HCT116 (cell line): ENCODE results near the gene ATP8B4.

Experiments
- CTCF ChIP-seq, 3 experiments: fragments of 200-600 bp in 1 of 3; sonication (generic) in 1 of 3; IDR thresholded peaks in 2 of 3; conservative IDR thresholded peaks in 1 of 3; 2 replicates each; pipeline ENCODE4 v1.5.1; 2012 to 2017; ENCODE audit warnings: low read depth in 2 of 3, low read length in 2 of 3, antibody characterized with exemption in 1 of 3, borderline replicate concordance in 1 of 3, control low read depth in 1 of 3, mild to moderate bottlenecking in 1 of 3, mixed read lengths in 1 of 3, mixed run types in 1 of 3, moderate library complexity in 1 of 3; ENCODE audit not compliant: insufficient read depth in 1 of 3
- EZH2 ChIP-seq: fragments of 200-600 bp; sonication (generic); IDR thresholded peaks from 2 replicates; pipeline ENCODE4 v1.6.1; 2017; ENCODE audit warnings: antibody characterized with exemption, mixed run types
- EZH2phosphoT487 ChIP-seq: fragments of 200-600 bp; IDR thresholded peaks from 2 replicates; pipeline ENCODE4 v1.6.1; 2018; ENCODE audit warnings: antibody characterized with exemption, borderline replicate concordance
- JUND ChIP-seq: IDR thresholded peaks from 2 replicates; pipeline ENCODE4 v1.6.1; 2012
- MAX ChIP-seq: IDR thresholded peaks from 2 replicates; pipeline ENCODE4 v1.6.1; 2012
- POLR2A ChIP-seq: IDR thresholded peaks from 2 replicates; pipeline ENCODE4 v1.7.0; 2011; ENCODE audit warnings: borderline replicate concordance; ENCODE audit not compliant: insufficient read depth, insufficient read length; ENCODE audit errors: extremely low read depth
- POLR2AphosphoS5 ChIP-seq: IDR thresholded peaks from 2 replicates; pipeline ENCODE4 v1.6.1; 2011; ENCODE audit warnings: mild to moderate bottlenecking, low read depth, low read length, moderate library complexity
- YY1 ChIP-seq: IDR thresholded peaks from 2 replicates; pipeline ENCODE4 v1.6.1; 2011; ENCODE audit warnings: low read length, low read depth, moderate library complexity, mild to moderate bottlenecking; ENCODE audit not compliant: insufficient replicate concordance; ENCODE audit errors: extremely low read depth
- ZFX ChIP-seq: fragments of 450-650 bp; IDR thresholded peaks from 2 replicates; pipeline ENCODE4 v1.6.1; 2017
- ZNF274 ChIP-seq: fragments of 200-500 bp; sonication (Bioruptor generic); IDR thresholded peaks from 2 replicates; pipeline ENCODE4 v1.6.1; 2014; ENCODE audit warnings: mild to moderate bottlenecking, low read depth, low read length, inconsistent platforms

DNA sequence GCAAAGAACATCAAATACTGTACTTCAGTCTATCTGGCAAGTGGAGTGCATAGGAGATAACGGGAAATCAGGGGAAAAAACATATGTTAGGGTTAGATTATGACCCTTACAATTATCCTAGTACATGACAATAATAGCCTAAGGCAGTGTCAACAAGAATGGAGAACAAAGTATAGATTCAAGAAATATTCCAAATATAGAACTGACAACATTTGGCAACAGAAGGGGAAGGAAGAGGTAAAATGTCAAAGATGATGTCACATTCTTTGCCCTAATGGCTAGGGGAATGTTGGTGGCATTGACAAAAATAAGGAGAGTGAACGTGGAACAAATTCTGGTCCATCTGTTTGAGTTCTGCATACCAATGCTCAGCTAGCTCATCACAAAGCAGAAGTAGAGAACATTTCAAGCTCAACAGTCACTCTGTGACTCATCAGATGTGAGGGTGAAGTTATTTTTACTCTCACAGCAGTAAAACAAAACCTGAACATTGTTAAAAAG is 15.5 kb upstream of the ATP8B4 start:
- TF ChIP-seq POLR2A (no peak), POLR2AphosphoS5 (no peak), ZNF274 (no peak), CTCF (IDR thresholded peaks at IDR 0.05 in 2 of 3, conservative IDR thresholded peaks at IDR 0.05 in 1 of 3; ENCODE audit: borderline replicate concordance in 1 of 3, insufficient read depth in 1 of 3, low read depth in 2 of 3, low read length in 2 of 3) (no peak), MAX (no peak), EZH2phosphoT487 (no peak), JUND (no peak), EZH2 (no peak), ZFX (no peak), YY1 (no peak)
